Cardiac fibroblast (primary cell): ENCODE data around the gene TAF1.
"Not testable (repeated sequence)": the region's sequence is repeated elsewhere in the genome, so short reads cannot be mapped to it uniquely, and the experiment has no call there.

Experiments
- DNase-seq, 2 donors: peaks; one replicate each; pipeline versions ENCODE4 v3.0.0 to v3.0.0-alpha.2; 2010; ENCODE audit warnings: low read depth in 2 of 2
- H3K4me3 ChIP-seq, 2 donors: replicated peaks in 1 of 2; 1 replicate in 1 of 2; 2 replicates in 1 of 2; pipeline ENCODE4 v1.5.1; 2011; ENCODE audit warnings: low read depth in 2 of 2, low read length in 2 of 2, mild to moderate bottlenecking in 2 of 2, moderate library complexity in 1 of 2
- CTCF ChIP-seq: IDR thresholded peaks from one replicate; pipeline ENCODE4 v1.5.1; 2011; ENCODE audit warnings: low read depth, mild to moderate bottlenecking, low read length, inconsistent platforms

TAF1 gene

GRCh38 chrX:71492231-71493065 is 126.3 kb downstream of the TAF1 start:
- DNase-seq = peak in 1 of 2 donors; percentile 38
- no peak for TF ChIP-seq CTCF

GRCh38 chrX:71493111-71493613 is 127.0 kb downstream of the TAF1 start:
- peak in 1 of 2 donors; percentile 38 for DNase-seq
- H3K4me3 ChIP-seq = peak overlapping the region in 1 of 2 donors; percentile 55
- no peak for TF ChIP-seq CTCF

More at GRCh38 chrX:71492231-71493065, 126.3 kb downstream of the TAF1 start:
- peak overlapping the region in 1 of 2 donors; percentile 55 for H3K4me3 ChIP-seq

- DNase-seq, H3K4me3 ChIP-seq: not testable (repeated sequence)
Measured at GRCh38 chrX:71495979-71496378, 129.8 kb downstream of the TAF1 start.

GRCh38 chrX:71496476-71496875 is 130.3 kb downstream of the TAF1 start:
- no peak for TF ChIP-seq CTCF
- no peak for DNase-seq
- no peak overlapping the region for H3K4me3 ChIP-seq

GRCh38 chrX:71502080-71502479 is 135.9 kb downstream of the TAF1 start:
- DNase-seq, H3K4me3 ChIP-seq: not testable (repeated sequence)

GRCh38 chrX:71504346-71504745 is 138.2 kb downstream of the TAF1 start:
- no peak for TF ChIP-seq CTCF
- no peak for DNase-seq

GRCh38 chrX:71509289-71509688 is 143.1 kb downstream of the TAF1 start:
- TF ChIP-seq CTCF = no peak

More at GRCh38 chrX:71504346-71504745, 138.2 kb downstream of the TAF1 start:
- H3K4me3 ChIP-seq = no peak overlapping the region

GRCh38 chrX:71510161-71510560 is 144.0 kb downstream of the TAF1 start:
- no peak overlapping the region for H3K4me3 ChIP-seq
- no peak for DNase-seq
- TF ChIP-seq CTCF = no peak

More at GRCh38 chrX:71509289-71509688, 143.1 kb downstream of the TAF1 start:
- H3K4me3 ChIP-seq = no peak overlapping the region
- DNase-seq = no peak

- not testable (repeated sequence) for H3K4me3 ChIP-seq, DNase-seq
Measured at GRCh38 chrX:71513731-71514130, 147.6 kb downstream of the TAF1 start.
